ENCODE measurements around the gene LRRFIP1. TPM values are rescaled to one million over a fixed set of nuclear protein-coding genes. Genes with fewer than 3 reads are reported as not detected.

Gene LRRFIP1
- total RNA-seq, 6 experiments from 2014 or later, result 29.4 to 56.3 (median 49.7) TPM

DNA sequence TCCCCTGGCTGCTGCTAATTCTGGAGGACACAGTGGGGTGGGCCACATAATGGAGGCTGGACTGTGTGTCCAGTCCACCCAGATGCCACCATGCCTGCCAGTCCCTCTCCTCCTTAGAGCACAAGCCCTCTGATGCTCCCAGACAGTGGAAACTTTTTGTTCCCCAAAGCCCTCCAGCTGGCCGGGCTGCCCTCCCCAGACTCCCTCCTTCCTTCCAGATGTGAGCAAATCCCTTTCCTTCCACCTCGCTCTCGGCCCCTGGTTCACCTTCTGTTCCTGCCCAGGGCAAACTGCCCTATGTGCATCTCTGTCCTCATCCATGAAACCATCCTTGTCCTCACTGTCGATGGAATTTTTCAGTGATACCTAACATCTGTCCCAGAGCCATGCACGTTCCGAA, 33.9 kb downstream of the LRRFIP1 start:
- no peak for DNase-seq
- Histone ChIP-seq H3K4me3 (no peak overlapping the region), H3K36me3 (no peaks in the 10 kb centered on the region), H3K4me1 (peaks cover 0 to 12% (median 0%) of the 10 kb centered on the region in 4 donors), H3K27ac (no peak overlapping the region), H3K27me3 (no peaks in the 10 kb centered on the region), H3K9me3 (no peaks in the 10 kb centered on the region)
- no peak for TF ChIP-seq POLR2A (IDR thresholded peaks at IDR 0.05)
- TF ChIP-seq, protein P1, sequence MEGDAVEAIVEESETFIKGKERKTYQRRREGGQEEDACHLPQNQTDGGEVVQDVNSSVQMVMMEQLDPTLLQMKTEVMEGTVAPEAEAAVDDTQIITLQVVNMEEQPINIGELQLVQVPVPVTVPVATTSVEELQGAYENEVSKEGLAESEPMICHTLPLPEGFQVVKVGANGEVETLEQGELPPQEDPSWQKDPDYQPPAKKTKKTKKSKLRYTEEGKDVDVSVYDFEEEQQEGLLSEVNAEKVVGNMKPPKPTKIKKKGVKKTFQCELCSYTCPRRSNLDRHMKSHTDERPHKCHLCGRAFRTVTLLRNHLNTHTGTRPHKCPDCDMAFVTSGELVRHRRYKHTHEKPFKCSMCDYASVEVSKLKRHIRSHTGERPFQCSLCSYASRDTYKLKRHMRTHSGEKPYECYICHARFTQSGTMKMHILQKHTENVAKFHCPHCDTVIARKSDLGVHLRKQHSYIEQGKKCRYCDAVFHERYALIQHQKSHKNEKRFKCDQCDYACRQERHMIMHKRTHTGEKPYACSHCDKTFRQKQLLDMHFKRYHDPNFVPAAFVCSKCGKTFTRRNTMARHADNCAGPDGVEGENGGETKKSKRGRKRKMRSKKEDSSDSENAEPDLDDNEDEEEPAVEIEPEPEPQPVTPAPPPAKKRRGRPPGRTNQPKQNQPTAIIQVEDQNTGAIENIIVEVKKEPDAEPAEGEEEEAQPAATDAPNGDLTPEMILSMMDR (IDR thresholded peaks at IDR 0.05), result no peak
- ATAC-seq, result no peak
- 83% methylated on average over 6 of the region's 6 CpGs for WGBS (ENCODE audit: insufficient coverage, low coverage, low lambda C conversion rate, missing lambda C conversion rate)
- intact Hi-C loops (cut with DNase I), result no loop called here

- WGBS (ENCODE audit: insufficient coverage, low coverage, low lambda C conversion rate, missing lambda C conversion rate), result 80% methylated on average over 5 of the region's 11 CpGs
- Histone ChIP-seq H3K27me3 (no peaks in the 10 kb centered on the region), H3K9me3 (no peaks in the 10 kb centered on the region), H3K36me3 (no peaks in the 10 kb centered on the region), H3K4me1 (peaks cover 0 to 12% (median 0%) of the 10 kb centered on the region in 4 donors), H3K4me3 (no peak overlapping the region), H3K27ac (peak overlapping the region in 2 of 3 donors; percentile 69 to 89)
- no peak for DNase-seq
- intact Hi-C loops (cut with DNase I), result no loop called here
- TF ChIP-seq, protein P1 (IDR thresholded peaks at IDR 0.05), result no peak
- no peak for ATAC-seq
Observed at GRCh38 chr2:237661799-237662328, 34.5 kb downstream of the LRRFIP1 start.

DNA sequence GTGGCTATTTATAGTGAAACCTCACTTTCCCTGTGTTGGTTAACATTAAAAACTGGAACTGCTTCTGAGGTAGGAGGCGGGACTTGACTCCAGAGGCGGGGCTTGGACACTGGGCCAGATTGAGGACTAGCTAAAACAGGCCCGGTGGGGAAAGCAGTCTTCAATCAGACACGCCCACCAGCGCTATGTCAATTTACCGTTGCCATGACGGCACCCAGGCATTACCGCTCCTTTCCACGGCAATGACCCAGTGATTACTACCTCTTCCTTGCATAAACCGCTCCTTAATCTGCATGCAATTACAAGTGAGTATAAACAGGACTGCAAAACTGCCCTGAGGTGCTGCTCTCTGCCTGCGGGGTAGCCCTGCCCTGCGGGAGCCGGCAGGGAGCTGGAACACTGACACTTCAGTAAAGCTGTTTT, 35.3 kb downstream of the LRRFIP1 start:
- Histone ChIP-seq H3K27ac (peak overlapping the region in 2 of 3 donors; percentile 69 to 89), H3K4me1 (peaks cover 0 to 12% (median 0%) of the 10 kb centered on the region in 4 donors), H3K4me3 (no peak overlapping the region), H3K9me3 (no peaks in the 10 kb centered on the region), H3K27me3 (no peaks in the 10 kb centered on the region), H3K36me3 (no peaks in the 10 kb centered on the region)
- no peak for TF ChIP-seq POLR2A (IDR thresholded peaks at IDR 0.05)
- TF ChIP-seq, protein P1 (IDR thresholded peaks at IDR 0.05), result no peak
- ATAC-seq (peak; percentile 97 to 99 (median 98)), DNase-seq (peak; percentile 95 to 97 (median 96))
- intact Hi-C loops (cut with DNase I), result no loop called here
- 4% methylated on average over 9 of the region's 13 CpGs for WGBS (ENCODE audit: insufficient coverage, low coverage, low lambda C conversion rate, missing lambda C conversion rate)

DNA sequence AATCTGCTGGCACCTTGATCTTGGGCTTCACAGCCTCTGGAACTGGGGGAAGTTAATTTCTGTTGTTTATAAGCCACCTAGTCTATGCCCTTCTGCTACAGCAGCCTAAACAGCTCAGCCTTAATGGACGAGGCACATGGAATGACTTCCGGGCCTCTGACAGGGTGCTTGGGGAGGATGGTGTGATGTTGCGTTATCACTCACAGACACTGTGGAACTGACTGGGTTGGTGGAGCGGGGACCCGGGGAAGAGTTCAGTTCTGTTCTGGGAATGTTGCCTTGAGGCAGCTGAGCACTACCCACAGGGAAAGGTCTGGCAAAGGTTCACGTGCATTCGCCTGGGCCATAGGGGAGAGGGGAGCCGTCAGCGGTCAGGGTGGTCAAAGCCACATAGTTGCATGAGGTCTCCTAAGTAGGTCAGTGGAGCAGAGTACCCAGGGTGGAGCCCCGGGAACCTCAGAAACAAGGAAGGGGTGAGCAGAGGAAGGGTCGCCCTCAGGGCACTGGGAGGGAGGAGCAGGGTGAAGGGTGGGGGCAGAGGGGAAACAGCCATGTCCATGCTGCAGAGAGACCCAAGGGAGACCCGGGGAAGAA, 36.2 kb downstream of the LRRFIP1 start:
- DNase-seq, result no peak
- intact Hi-C loops (cut with DNase I), result no loop called here
- ATAC-seq, result no peak
- Histone ChIP-seq H3K9me3 (no peaks in the 10 kb centered on the region), H3K36me3 (no peaks in the 10 kb centered on the region), H3K27me3 (no peaks in the 10 kb centered on the region), H3K4me3 (no peak overlapping the region), H3K4me1 (peaks cover 0 to 12% (median 0%) of the 10 kb centered on the region in 4 donors), H3K27ac (peak overlapping the region in 1 of 3 donors; percentile 89)
- TF ChIP-seq, protein P1 (IDR thresholded peaks at IDR 0.05), result no peak
- no peak for TF ChIP-seq POLR2A (IDR thresholded peaks at IDR 0.05)
- 85% methylated on average over 10 of the region's 12 CpGs for WGBS (ENCODE audit: insufficient coverage, low coverage, low lambda C conversion rate, missing lambda C conversion rate)
